Trophoblast cell (in vitro differentiated cells and primary cell): ENCODE results near the gene UBE2S.

Experiments
- DNase-seq, 2 donors: peaks; one replicate each; pipeline ENCODE4 v3.0.0-alpha.2; 2016
- H2AFZ ChIP-seq: 2 replicates; pipeline ENCODE4 v1.6.1; 2013; ENCODE audit warnings: low read length, moderate library complexity, mild to moderate bottlenecking; ENCODE audit not compliant: insufficient read depth, poor library complexity
- H2AK5ac ChIP-seq: 2 replicates; pipeline ENCODE4 v1.6.1; 2013; ENCODE audit warnings: mild to moderate bottlenecking, low read length
- H2BK120ac ChIP-seq: 2 replicates; pipeline ENCODE4 v1.6.1; 2013; ENCODE audit warnings: low read length, mild to moderate bottlenecking, moderate library complexity; ENCODE audit not compliant: insufficient read depth, poor library complexity
- H2BK12ac ChIP-seq: 2 replicates; pipeline ENCODE4 v1.6.1; 2013; ENCODE audit warnings: mild to moderate bottlenecking, low read length, moderate library complexity
- H2BK5ac ChIP-seq: 2 replicates; pipeline ENCODE4 v1.6.1; 2013; ENCODE audit warnings: low read length, low read depth, moderate library complexity, mild to moderate bottlenecking; ENCODE audit not compliant: poor library complexity
- H3K14ac ChIP-seq: 2 replicates; pipeline ENCODE4 v1.6.1; 2013; ENCODE audit warnings: mild to moderate bottlenecking, low read length
- H3K18ac ChIP-seq: 2 replicates; pipeline ENCODE4 v1.6.1; 2013; ENCODE audit warnings: mild to moderate bottlenecking, low read length
- H3K23ac ChIP-seq: 2 replicates; pipeline ENCODE4 v1.6.1; 2013; ENCODE audit warnings: low read length
- H3K27ac ChIP-seq: 2 replicates; pipeline ENCODE4 v1.5.1; 2013; ENCODE audit warnings: low read depth, mild to moderate bottlenecking, inconsistent platforms, low read length, moderate library complexity
- H3K27me3 ChIP-seq: 2 replicates; pipeline ENCODE4 v1.6.1; 2013; ENCODE audit warnings: inconsistent platforms, mild to moderate bottlenecking, low read length, moderate library complexity; ENCODE audit not compliant: insufficient read depth
- H3K36me3 ChIP-seq, 2 experiments: 1 replicate in 1 of 2; 2 replicates in 1 of 2; pipeline ENCODE4 v1.6.1; 2013; ENCODE audit warnings: low read length in 2 of 2, mild to moderate bottlenecking in 2 of 2, moderate library complexity in 1 of 2; ENCODE audit not compliant: insufficient read depth in 2 of 2, control insufficient read depth in 1 of 2
- H3K4ac ChIP-seq: 2 replicates; pipeline ENCODE4 v1.6.1; 2013; ENCODE audit warnings: low read depth, mild to moderate bottlenecking, low read length, moderate library complexity
- H3K4me1 ChIP-seq, 2 experiments: 1 replicate in 1 of 2; 2 replicates in 1 of 2; pipeline ENCODE4 v1.6.1; 2013; ENCODE audit warnings: low read length in 2 of 2, mild to moderate bottlenecking in 2 of 2, moderate library complexity in 1 of 2; ENCODE audit not compliant: insufficient read depth in 2 of 2, control insufficient read depth in 1 of 2
- H3K4me2 ChIP-seq: 2 replicates; pipeline ENCODE4 v1.6.1; 2013; ENCODE audit warnings: inconsistent platforms, mild to moderate bottlenecking, low read length, moderate library complexity
- H3K4me3 ChIP-seq: 2 replicates; pipeline ENCODE4 v1.5.1; 2013; ENCODE audit warnings: mild to moderate bottlenecking, low read depth, low read length, inconsistent platforms
- H3K79me1 ChIP-seq: one replicate; pipeline ENCODE4 v1.6.1; 2013; ENCODE audit warnings: low read length
- H3K79me2 ChIP-seq: 2 replicates; pipeline ENCODE4 v1.6.1; 2013; ENCODE audit warnings: low read length, mild to moderate bottlenecking; ENCODE audit not compliant: control insufficient read depth, insufficient read depth, poor library complexity
- H3K9ac ChIP-seq: 2 replicates; pipeline ENCODE4 v1.6.1; 2013; ENCODE audit warnings: mild to moderate bottlenecking, low read length
- H3K9me3 ChIP-seq: 2 replicates; pipeline ENCODE4 v1.6.1; 2013; ENCODE audit warnings: low read depth, mild to moderate bottlenecking, control low read depth, inconsistent platforms, low read length; ENCODE audit not compliant: insufficient read depth
- H4K12ac ChIP-seq: 2 replicates; pipeline ENCODE4 v1.6.1; 2013; ENCODE audit warnings: low read depth, mild to moderate bottlenecking, low read length, moderate library complexity
- H4K8ac ChIP-seq: 2 replicates; pipeline ENCODE4 v1.6.1; 2013; ENCODE audit warnings: low read depth, mild to moderate bottlenecking, low read length, moderate library complexity
- H4K91ac ChIP-seq: one replicate; pipeline ENCODE4 v1.6.1; 2013; ENCODE audit warnings: low read depth, mild to moderate bottlenecking, low read length, moderate library complexity
- WGBS: extraction: QIAGEN DNeasy Blood & Tissue Kit; methylation state at CpG from one replicate; pipeline ENCODE4 v1.1.7; 2013; ENCODE audit warnings: missing lambda C conversion rate; ENCODE audit not compliant: insufficient read length, insufficient coverage; ENCODE audit errors: extremely low coverage; 5-methylcytosine and 5-hydroxymethylcytosine counted together

Gene UBE2S

GRCh38 chr19:55358943-55359908, 48.4 kb downstream of the UBE2S start:
- H3K4me1 ChIP-seq = peaks cover 5 to 12% of the 10 kb centered on the region in 2 experiments
- no peak overlapping the region for H3K23ac ChIP-seq
- H3K4me3 ChIP-seq = no peak overlapping the region
- DNase-seq = no peak
- no peak overlapping the region for H3K27ac ChIP-seq
- no peak overlapping the region for H3K18ac ChIP-seq
- H3K14ac ChIP-seq = no peak overlapping the region
- H4K91ac ChIP-seq = no peak overlapping the region
- H2AFZ ChIP-seq = no peak overlapping the region
- no peak overlapping the region for H2AK5ac ChIP-seq
- no peak overlapping the region for H4K12ac ChIP-seq
- H2BK5ac ChIP-seq = no peak overlapping the region
- H3K9ac ChIP-seq = no peak overlapping the region
- H3K4ac ChIP-seq = no peak overlapping the region
- H2BK12ac ChIP-seq = no peak overlapping the region
- H2BK120ac ChIP-seq = no peak overlapping the region
- H3K9me3 ChIP-seq = peaks cover 1% of the 10 kb centered on the region
- WGBS = no CpG with 5 or more reads among the region's 32 CpGs
- H4K8ac ChIP-seq = no peak overlapping the region
- peaks cover 3% of the 10 kb centered on the region for H3K79me1 ChIP-seq
- no peaks in the 10 kb centered on the region for H3K79me2 ChIP-seq
- H3K4me2 ChIP-seq = no peak overlapping the region
- H3K36me3 ChIP-seq = no peaks in the 10 kb centered on the region
- peaks cover 4% of the 10 kb centered on the region for H3K27me3 ChIP-seq

DNA sequence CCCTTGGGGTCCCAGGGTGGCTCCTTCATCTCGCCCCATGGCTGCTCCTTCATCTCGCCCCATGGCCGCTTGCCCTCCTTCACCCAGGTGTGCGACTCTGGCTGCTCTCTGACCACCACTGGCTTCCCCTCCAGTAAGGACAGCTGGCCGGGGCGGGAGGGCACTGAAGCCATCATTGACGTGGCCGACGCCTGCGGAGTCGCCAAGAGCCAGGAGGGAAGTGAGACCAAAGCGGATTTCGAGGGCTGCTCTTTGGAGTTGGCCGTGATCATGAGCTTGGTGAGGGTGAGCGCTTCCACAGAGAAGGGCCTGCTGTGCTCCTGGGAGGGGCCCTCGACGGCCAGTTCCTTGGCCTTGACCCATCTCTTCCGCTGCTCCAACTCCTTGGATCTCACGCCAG, 49.1 kb downstream of the UBE2S start:
- Histone ChIP-seq H3K18ac (no peak overlapping the region), H3K9ac (no peak overlapping the region)
- no CpG with 5 or more reads among the region's 19 CpGs for WGBS

GRCh38 chr19:55355213-55355821, 52.3 kb downstream of the UBE2S start:
- Histone ChIP-seq H3K9me3 (peaks cover 8% of the 10 kb centered on the region), H3K4me1 (peaks cover 4 to 15% of the 10 kb centered on the region in 2 experiments), H2AFZ (no peak overlapping the region), H3K27ac (no peak overlapping the region), H4K8ac (no peak overlapping the region), H2BK12ac (no peak overlapping the region), H4K12ac (no peak overlapping the region), H2AK5ac (no peak overlapping the region), H3K79me1 (peaks cover 1% of the 10 kb centered on the region), H2BK5ac (no peak overlapping the region), H3K23ac (no peak overlapping the region), H3K14ac (no peak overlapping the region), H3K4ac (no peak overlapping the region), H3K27me3 (peaks cover 16% of the 10 kb centered on the region), H3K4me2 (peak overlapping the region; percentile 9), H3K18ac (no peak overlapping the region), H3K4me3 (no peak overlapping the region), H2BK120ac (no peak overlapping the region), H4K91ac (no peak overlapping the region), H3K36me3 (no peaks in the 10 kb centered on the region), H3K79me2 (no peaks in the 10 kb centered on the region), H3K9ac (no peak overlapping the region)
- DNase-seq = no peak
- WGBS = no CpG with 5 or more reads among the region's 13 CpGs

More for the DNA sequence above, 49.1 kb downstream of the UBE2S start:
- H3K14ac ChIP-seq = no peak overlapping the region
- peaks cover 5% of the 10 kb centered on the region for H3K9me3 ChIP-seq
- no peaks in the 10 kb centered on the region for H3K36me3 ChIP-seq
- no peak overlapping the region for H4K8ac ChIP-seq
- no peak overlapping the region for H3K23ac ChIP-seq
- peaks cover 5 to 16% of the 10 kb centered on the region in 2 experiments for H3K4me1 ChIP-seq
- no peak overlapping the region for H4K91ac ChIP-seq
- peaks cover 5% of the 10 kb centered on the region for H3K27me3 ChIP-seq
- H2AFZ ChIP-seq = no peak overlapping the region
- H4K12ac ChIP-seq = no peak overlapping the region
- H3K79me2 ChIP-seq = no peaks in the 10 kb centered on the region
- H3K4me2 ChIP-seq = no peak overlapping the region
- no peak overlapping the region for H3K4me3 ChIP-seq
- no peak overlapping the region for H2BK120ac ChIP-seq
- DNase-seq = no peak
- no peak overlapping the region for H3K4ac ChIP-seq
- no peak overlapping the region for H2BK12ac ChIP-seq
- H2AK5ac ChIP-seq = no peak overlapping the region
- no peak overlapping the region for H3K27ac ChIP-seq
- peaks cover 5% of the 10 kb centered on the region for H3K79me1 ChIP-seq
- no peak overlapping the region for H2BK5ac ChIP-seq

- Histone ChIP-seq H2BK5ac (no peak within 1 kb of the TSS), H2AK5ac (no peak within 1 kb of the TSS), H3K14ac (no peak within 1 kb of the TSS), H3K36me3 (no peaks in the 10 kb centered on the region), H3K4me2 (peak within 1 kb of the TSS; percentile 82), H3K9ac (no peak within 1 kb of the TSS), H3K79me2 (no peaks in the 10 kb centered on the region), H2BK120ac (no peak within 1 kb of the TSS), H3K4me3 (peak within 1 kb of the TSS; percentile 65), H3K4me1 (peaks cover 4 to 15% of the 10 kb centered on the region in 2 experiments), H3K18ac (no peak within 1 kb of the TSS), H2AFZ (peak within 1 kb of the TSS; percentile 51), H3K27ac (no peak within 1 kb of the TSS), H4K91ac (no peak within 1 kb of the TSS), H2BK12ac (no peak within 1 kb of the TSS), H3K23ac (no peak within 1 kb of the TSS), H3K4ac (no peak within 1 kb of the TSS), H3K9me3 (peaks cover 8% of the 10 kb centered on the region), H3K79me1 (peaks cover 1% of the 10 kb centered on the region), H4K8ac (no peak within 1 kb of the TSS), H4K12ac (no peak within 1 kb of the TSS), H3K27me3 (peaks cover 16% of the 10 kb centered on the region)
- no peak for DNase-seq
- WGBS = no CpG with 5 or more reads among the region's 43 CpGs
Measured at GRCh38 chr19:55354698-55355212, 52.8 kb downstream of the UBE2S start, which contains the start of gene COX6B2. Gene COX6B2, minus strand, starts transcription at chr19:55354719. Its CDS starts 198 bp downstream, at chr19:55354521.
